Measurements from ENCODE around the gene YLPM1.

The YLPM1 gene

GRCh38 chr14:74865156-74865555 lies 102.0 kb downstream of the YLPM1 start:
- TF ChIP-seq GATA3 (IDR thresholded peaks at IDR 0.05; ENCODE audit: low read depth, low read length) (no peak), GATA2 (IDR thresholded peaks at IDR 0.05; ENCODE audit: low read depth, low read length) (no peak)

GRCh38 chr14:74866708-74867389 lies 103.7 kb downstream of the YLPM1 start:
- no peak for TF ChIP-seq GATA2 (IDR thresholded peaks at IDR 0.05; ENCODE audit: low read depth, low read length)
- no peak for TF ChIP-seq GATA3 (IDR thresholded peaks at IDR 0.05; ENCODE audit: low read depth, low read length)

GRCh38 chr14:74867673-74868072 lies 104.6 kb downstream of the YLPM1 start:
- TF ChIP-seq GATA3 (IDR thresholded peaks at IDR 0.05; ENCODE audit: low read depth, low read length) (no peak), GATA2 (IDR thresholded peaks at IDR 0.05; ENCODE audit: low read depth, low read length) (no peak)

- no peak for TF ChIP-seq GATA3 (IDR thresholded peaks at IDR 0.05; ENCODE audit: low read depth, low read length)
- no peak for TF ChIP-seq GATA2 (IDR thresholded peaks at IDR 0.05; ENCODE audit: low read depth, low read length)
Observed at GRCh38 chr14:74868739-74869138, 105.6 kb downstream of the YLPM1 start.

- TF ChIP-seq GATA2 (IDR thresholded peaks at IDR 0.05; ENCODE audit: low read depth, low read length) = no peak
- no peak for TF ChIP-seq GATA3 (IDR thresholded peaks at IDR 0.05; ENCODE audit: low read depth, low read length)
Observed at GRCh38 chr14:74871819-74872218, 108.7 kb downstream of the YLPM1 start.

- TF ChIP-seq GATA2 (IDR thresholded peaks at IDR 0.05; ENCODE audit: low read depth, low read length) (no peak), GATA3 (IDR thresholded peaks at IDR 0.05; ENCODE audit: low read depth, low read length) (no peak)
Observed at GRCh38 chr14:74875204-74875603, 112.1 kb downstream of the YLPM1 start.

GRCh38 chr14:74875941-74876913 lies 113.1 kb downstream of the YLPM1 start, which contains the start of gene PROX2:
Gene PROX2 (minus strand): TSS chr14:74876145. CDS start chr14:74863834, 12,311 bp downstream.
- TF ChIP-seq GATA3 (IDR thresholded peaks at IDR 0.05; ENCODE audit: low read depth, low read length) = no peak
- no peak for TF ChIP-seq GATA2 (IDR thresholded peaks at IDR 0.05; ENCODE audit: low read depth, low read length)

GRCh38 chr14:74879427-74880182 lies 116.5 kb downstream of the YLPM1 start:
- TF ChIP-seq GATA3 (IDR thresholded peaks at IDR 0.05; ENCODE audit: low read depth, low read length) (no peak), GATA2 (IDR thresholded peaks at IDR 0.05; ENCODE audit: low read depth, low read length) (no peak)

GRCh38 chr14:74881431-74882102 lies 118.5 kb downstream of the YLPM1 start, which contains the start of gene DLST:
Gene DLST (plus strand): TSS chr14:74881916. CDS start chr14:74881954, 38 bp downstream.
- no peak for TF ChIP-seq GATA2 (IDR thresholded peaks at IDR 0.05; ENCODE audit: low read depth, low read length)
- no peak for TF ChIP-seq GATA3 (IDR thresholded peaks at IDR 0.05; ENCODE audit: low read depth, low read length)

GRCh38 chr14:74882103-74882920 lies 119.2 kb downstream of the YLPM1 start:
- no peak for TF ChIP-seq GATA2 (IDR thresholded peaks at IDR 0.05; ENCODE audit: low read depth, low read length)
- TF ChIP-seq GATA3 (IDR thresholded peaks at IDR 0.05; ENCODE audit: low read depth, low read length) = no peak

All from SH-SY5Y (cell line).